ENCODE data around the gene NID1.

NID1 gene

GRCh38 chr1:236065509-236066005, 667 bp upstream of the NID1 start:
- no peak for DNase-seq

GRCh38 chr1:236063919-236064673, 794 bp downstream of the NID1 start:
- DNase-seq, result no peak

GRCh38 chr1:236063551-236063918, 1.4 kb downstream of the NID1 start:
- DNase-seq, result no peak

GRCh38 chr1:236060286-236060685, 4.6 kb downstream of the NID1 start:
- DNase-seq, result no peak

- no peak for DNase-seq
These were observed 5.9 kb downstream of the NID1 start for GRCh38 chr1:236059011-236059410.

GRCh38 chr1:236058141-236058934, 6.6 kb downstream of the NID1 start:
- DNase-seq, result no peak

GRCh38 chr1:236057546-236057945, 7.3 kb downstream of the NID1 start:
- DNase-seq, result no peak

- DNase-seq, result no peak
These were observed 12.5 kb downstream of the NID1 start for GRCh38 chr1:236052232-236052993.

- DNase-seq, result no peak
These were observed 13.6 kb downstream of the NID1 start for GRCh38 chr1:236051242-236051791.

GRCh38 chr1:236045771-236046170, 19.1 kb downstream of the NID1 start:
- no peak for DNase-seq

- no peak for DNase-seq
These were observed 20.5 kb downstream of the NID1 start for GRCh38 chr1:236044341-236044740.

- DNase-seq, result peak; percentile 54
These were observed 23.0 kb downstream of the NID1 start for GRCh38 chr1:236041631-236042618.

GRCh38 chr1:236039740-236040685, 24.9 kb downstream of the NID1 start:
- DNase-seq, result no peak

GRCh38 chr1:236038034-236038433, 26.9 kb downstream of the NID1 start:
- no peak for DNase-seq

GRCh38 chr1:236035681-236036101, 29.2 kb downstream of the NID1 start:
- no peak for DNase-seq

- no peak for DNase-seq
These were observed 31.6 kb downstream of the NID1 start for GRCh38 chr1:236033336-236033735.

GRCh38 chr1:236030534-236030933, 34.4 kb downstream of the NID1 start:
- DNase-seq, result no peak

- no peak for DNase-seq
These were observed 35.4 kb downstream of the NID1 start for GRCh38 chr1:236029428-236029940.

- DNase-seq, result no peak
These were observed 37.8 kb downstream of the NID1 start for GRCh38 chr1:236027104-236027503.

- DNase-seq, result no peak
These were observed 39.1 kb downstream of the NID1 start for GRCh38 chr1:236025836-236026235.
